ENCODE measurements around the gene ASCL2. TPM values are rescaled to one million over a fixed set of nuclear protein-coding genes. Genes with fewer than 3 reads are reported as not detected.

The ASCL2 gene
- total RNA-seq, 4 donors from 2014 or later: 0.27 TPM; not detected in 3

DNA sequence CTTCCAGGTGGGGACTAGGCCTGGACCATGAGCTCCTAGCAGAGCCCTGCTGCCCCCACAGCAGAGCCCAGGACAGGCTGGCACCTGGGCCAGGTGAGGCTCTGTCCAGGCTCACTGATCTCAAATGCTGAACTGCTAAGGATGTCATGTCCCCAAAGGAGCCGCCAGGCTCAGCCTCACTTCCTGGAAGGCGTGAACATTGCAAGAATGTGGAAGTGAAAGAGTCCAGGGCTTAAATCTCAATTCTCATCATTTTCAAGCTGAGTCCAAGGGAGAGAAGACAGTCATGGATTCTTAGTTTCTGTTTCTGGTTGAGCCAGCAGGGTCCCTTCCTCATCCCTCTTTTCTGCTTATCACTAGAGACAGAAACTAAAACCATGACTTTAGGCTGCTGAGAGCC is 5.0 kb downstream of the ASCL2 start:
- H3K9me3 ChIP-seq: no peaks in the 10 kb centered on the region
- H3K36me3 ChIP-seq: no peaks in the 10 kb centered on the region
- H3K27ac ChIP-seq: no peak overlapping the region
- TF ChIP-seq POLR2AphosphoS5 (IDR thresholded peaks at IDR 0.05) (no peak), CTCF (IDR thresholded peaks at IDR 0.05) (no peak), EP300 (IDR thresholded peaks at IDR 0.05) (no peak), POLR2A (IDR thresholded peaks at IDR 0.05) (no peak)
- H3K27me3 ChIP-seq: peaks cover 68% of the 10 kb centered on the region
- WGBS, 2 donors (ENCODE audit: low coverage in 1 of 2): 20 to 60% methylated on average over 1 of the region's 2 CpGs
- H3K4me1 ChIP-seq: peaks cover 0 to 21% (median 9%) of the 10 kb centered on the region in 3 donors
- no peak for ATAC-seq
- H3K4me3 ChIP-seq: no peak overlapping the region

DNA sequence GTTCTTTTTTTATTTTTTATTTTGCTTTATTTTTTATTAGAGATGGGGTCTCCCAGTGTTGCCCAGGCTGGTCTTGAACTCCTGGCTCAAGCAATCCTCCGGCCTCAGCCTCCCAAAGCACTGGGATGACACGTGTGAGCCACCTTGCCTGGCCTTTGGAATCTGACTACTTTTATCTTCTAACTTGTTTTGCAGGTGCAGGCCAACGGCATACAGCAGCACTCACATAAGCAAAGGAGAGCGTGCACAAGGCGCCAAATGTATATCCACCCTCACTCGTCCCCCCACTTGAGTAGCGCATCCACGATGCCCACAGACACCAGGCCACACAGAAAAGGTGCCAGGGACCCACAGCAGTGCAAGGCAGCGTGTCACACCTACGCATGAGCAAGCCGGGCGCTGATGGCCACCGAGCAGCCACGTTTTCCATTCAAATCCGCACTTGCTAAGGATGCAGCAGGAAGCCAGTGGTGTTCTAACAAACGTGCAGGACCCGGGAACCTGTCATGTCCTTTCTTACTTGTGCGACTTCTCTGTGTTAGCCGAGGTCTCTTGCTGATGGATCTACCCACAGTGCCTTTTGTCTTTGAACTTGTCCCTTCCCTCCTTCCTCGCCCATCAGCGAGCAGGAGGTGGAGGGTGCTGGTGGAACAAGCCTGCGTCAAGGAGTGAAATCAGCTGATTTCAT is 5.9 kb downstream of the ASCL2 start:
- Histone ChIP-seq H3K27me3 (peaks cover 68% of the 10 kb centered on the region), H3K4me3 (no peak overlapping the region), H3K36me3 (no peaks in the 10 kb centered on the region), H3K4me1 (peaks cover 0 to 12% (median 6%) of the 10 kb centered on the region in 3 donors), H3K27ac (no peak overlapping the region), H3K9me3 (no peaks in the 10 kb centered on the region)
- WGBS, 2 donors (ENCODE audit: low coverage in 1 of 2): 82% methylated on average over 12 of the region's 22 CpGs; no CpG with 5 or more reads in 1 of the 2 donors
- no peak for ATAC-seq
- no peak for TF ChIP-seq POLR2A (IDR thresholded peaks at IDR 0.05)
- no peak for TF ChIP-seq CTCF (IDR thresholded peaks at IDR 0.05)
- no peak for TF ChIP-seq EP300 (IDR thresholded peaks at IDR 0.05)
- TF ChIP-seq POLR2AphosphoS5 (IDR thresholded peaks at IDR 0.05): no peak

DNA sequence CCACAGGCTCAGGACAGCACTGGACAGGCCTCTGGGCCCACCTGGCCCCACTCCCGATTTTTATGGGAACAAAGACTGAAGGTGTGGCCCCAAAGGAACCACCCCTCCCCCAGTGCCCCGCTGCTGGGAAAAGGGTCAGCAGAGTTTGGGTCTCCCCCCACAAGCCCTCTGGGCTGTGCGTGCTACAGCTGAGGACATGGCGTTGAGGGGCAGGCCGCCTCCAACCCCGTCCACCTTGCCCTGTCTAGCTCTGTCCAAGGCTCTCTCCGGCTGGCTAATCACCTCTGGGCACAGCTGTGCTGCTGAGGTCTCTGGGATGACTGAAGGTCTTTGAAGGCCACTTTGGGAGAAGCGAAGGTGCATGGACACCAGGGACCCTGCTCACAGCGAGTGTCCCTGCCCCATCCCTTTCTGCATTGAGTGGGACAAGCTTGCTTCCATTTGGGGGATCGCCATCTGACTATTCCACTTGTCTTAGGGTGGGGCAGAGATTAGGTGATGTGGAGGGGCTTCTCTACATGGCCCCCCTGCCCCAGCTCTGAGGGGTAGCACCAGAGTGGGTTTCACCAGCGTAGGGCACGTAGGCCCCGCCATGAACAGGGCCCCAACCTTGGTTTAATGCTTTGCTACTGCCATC is 6.5 kb downstream of the ASCL2 start:
- Histone ChIP-seq H3K27me3 (peaks cover 65% of the 10 kb centered on the region), H3K4me3 (no peak overlapping the region), H3K4me1 (peaks cover 0 to 6% (median 1%) of the 10 kb centered on the region in 3 donors), H3K27ac (no peak overlapping the region), H3K9me3 (no peaks in the 10 kb centered on the region), H3K36me3 (no peaks in the 10 kb centered on the region)
- no peak for ATAC-seq
- TF ChIP-seq POLR2A (IDR thresholded peaks at IDR 0.05) (no peak), CTCF (IDR thresholded peaks at IDR 0.05) (no peak), POLR2AphosphoS5 (IDR thresholded peaks at IDR 0.05) (no peak), EP300 (IDR thresholded peaks at IDR 0.05) (no peak)
- WGBS, 2 donors (ENCODE audit: low coverage in 1 of 2): 93 to 94% methylated on average over 3 of the region's 13 CpGs

GRCh38 chr11:2263071-2263565 is 7.3 kb downstream of the ASCL2 start:
- WGBS, 2 donors (ENCODE audit: low coverage in 1 of 2): 73% methylated on average over 3 of the region's 10 CpGs; no CpG with 5 or more reads in 1 of the 2 donors
- ATAC-seq: no peak

More at GRCh38 chr11:2263071-2263565, 7.3 kb downstream of the ASCL2 start:
- no peaks in the 10 kb centered on the region for H3K4me1 ChIP-seq
- no peak overlapping the region for H3K27ac ChIP-seq
- H3K9me3 ChIP-seq: no peaks in the 10 kb centered on the region
- no peak for TF ChIP-seq EP300 (IDR thresholded peaks at IDR 0.05)
- TF ChIP-seq POLR2AphosphoS5 (IDR thresholded peaks at IDR 0.05): no peak
- no peak for TF ChIP-seq POLR2A (IDR thresholded peaks at IDR 0.05)
- TF ChIP-seq CTCF (IDR thresholded peaks at IDR 0.05): no peak
- H3K27me3 ChIP-seq: peaks cover 58% of the 10 kb centered on the region
- H3K4me3 ChIP-seq: no peak overlapping the region
- no peaks in the 10 kb centered on the region for H3K36me3 ChIP-seq
